ENCODE data around the gene RXYLT1. TPM values are rescaled to one million over a fixed set of nuclear protein-coding genes. Genes with fewer than 3 reads are reported as not detected.
A peak's percentile ranks its signal among the peaks of the same experiment; 100 is the strongest.

RXYLT1 gene
- total RNA-seq, 2 donors from 2014 or later = 8.6 to 17.5 TPM

GRCh38 chr12:63846238-63846967, 66.7 kb downstream of the RXYLT1 start:
- intact Hi-C loops (cut with DNase I) = no loop called here
- ATAC-seq = no peak
- H3K4me1 ChIP-seq = peaks cover 49% of the 10 kb centered on the region
- H3K36me3 ChIP-seq (replicated peaks in 1 of 2; ENCODE audit: insufficient read depth in 1 of 2, low read depth in 2 of 2) = no peaks in the 10 kb centered on the region
- no peaks in the 10 kb centered on the region for H3K27me3 ChIP-seq
- H3K9me3 ChIP-seq = no peaks in the 10 kb centered on the region
- DNase-seq = peak in 2 of 4 donors; percentile 27 to 34
- TF ChIP-seq POLR2A (IDR thresholded peaks at IDR 0.05) = no peak
- TF ChIP-seq CTCF (IDR thresholded peaks at IDR 0.05) = peak in 3 of 7 experiments; percentile 23 to 34 (median 32)
- H3K27ac ChIP-seq = peak overlapping the region in 3 of 4 donors; percentile 91 to 93 (median 92)
- H3K4me3 ChIP-seq = peak overlapping the region in 1 of 2 donors; percentile 91
- 31 to 40% methylated on average over 6 of the region's 6 CpGs for WGBS, 2 donors

GRCh38 chr12:63848450-63848849, 68.7 kb downstream of the RXYLT1 start:
- intact Hi-C loops (cut with DNase I) = no loop called here
- Histone ChIP-seq H3K4me3 (no peak overlapping the region), H3K36me3 (replicated peaks in 1 of 2; ENCODE audit: insufficient read depth in 1 of 2, low read depth in 2 of 2) (no peaks in the 10 kb centered on the region), H3K4me1 (peaks cover 60% of the 10 kb centered on the region), H3K27ac (no peak overlapping the region), H3K9me3 (no peaks in the 10 kb centered on the region), H3K27me3 (no peaks in the 10 kb centered on the region)
- ATAC-seq (no peak), DNase-seq (no peak)
- WGBS, 2 donors = 71 to 76% methylated on average over 4 of the region's 4 CpGs
- TF ChIP-seq POLR2A (IDR thresholded peaks at IDR 0.05) (no peak), CTCF (IDR thresholded peaks at IDR 0.05) (no peak)

- H3K36me3 ChIP-seq (replicated peaks in 1 of 2; ENCODE audit: insufficient read depth in 1 of 2, low read depth in 2 of 2) = no peaks in the 10 kb centered on the region
- H3K27ac ChIP-seq = no peak overlapping the region
- no peak overlapping the region for H3K4me3 ChIP-seq
- H3K9me3 ChIP-seq = no peaks in the 10 kb centered on the region
- DNase-seq (no peak), ATAC-seq (no peak)
- H3K27me3 ChIP-seq = no peaks in the 10 kb centered on the region
- peaks cover 67% of the 10 kb centered on the region for H3K4me1 ChIP-seq
- 76 to 92% methylated on average over 1 of the region's 1 CpG for WGBS, 2 donors
- TF ChIP-seq CTCF (IDR thresholded peaks at IDR 0.05) = no peak
- no peak for TF ChIP-seq POLR2A (IDR thresholded peaks at IDR 0.05)
- intact Hi-C loops (cut with DNase I) = no loop called here
Measured at GRCh38 chr12:63849106-63849620, 69.5 kb downstream of the RXYLT1 start.

- Histone ChIP-seq H3K4me3 (no peak overlapping the region), H3K27ac (no peak overlapping the region), H3K9me3 (no peaks in the 10 kb centered on the region), H3K36me3 (replicated peaks in 1 of 2; ENCODE audit: insufficient read depth in 1 of 2, low read depth in 2 of 2) (no peaks in the 10 kb centered on the region), H3K4me1 (peaks cover 67% of the 10 kb centered on the region), H3K27me3 (no peaks in the 10 kb centered on the region)
- no peak for ATAC-seq
- DNase-seq = no peak
- TF ChIP-seq CTCF (IDR thresholded peaks at IDR 0.05) (no peak), POLR2A (IDR thresholded peaks at IDR 0.05) (no peak)
- WGBS, 2 donors = 38 to 50% methylated on average over 4 of the region's 4 CpGs
- intact Hi-C loops (cut with DNase I) = no loop called here
Measured at GRCh38 chr12:63849641-63850040, 69.9 kb downstream of the RXYLT1 start.

- DNase-seq (no peak), ATAC-seq (no peak)
- Histone ChIP-seq H3K36me3 (replicated peaks in 1 of 2; ENCODE audit: insufficient read depth in 1 of 2, low read depth in 2 of 2) (no peaks in the 10 kb centered on the region), H3K4me1 (peaks cover 44% of the 10 kb centered on the region), H3K27me3 (no peaks in the 10 kb centered on the region), H3K9me3 (no peaks in the 10 kb centered on the region), H3K27ac (no peak overlapping the region), H3K4me3 (no peak overlapping the region)
- no peak for TF ChIP-seq CTCF (IDR thresholded peaks at IDR 0.05)
- TF ChIP-seq POLR2A (IDR thresholded peaks at IDR 0.05) = no peak
- intact Hi-C loops (cut with DNase I) = no loop called here
Measured at GRCh38 chr12:63853978-63854377, 74.3 kb downstream of the RXYLT1 start.

Data from body of pancreas (tissue), 4 donors.